ENCODE measurements around the gene ZC3HAV1. TPM values are rescaled to one million over a fixed set of nuclear protein-coding genes. Genes with fewer than 3 reads are reported as not detected.

The ZC3HAV1 gene
- total and polyA plus RNA-seq, 2 of the 13 experiments (the other 11 are each of a cell fraction or from before 2014, with no cell fraction given): 12.7 to 23.7 TPM

- Histone ChIP-seq H3K36me3 (replicated peaks in 1 of 2; ENCODE audit: control insufficient read depth in 1 of 2, insufficient read depth in 2 of 2, low read length in 2 of 2) (peaks cover 14 to 63% of the 10 kb centered on the region in 2 experiments), H3K79me2 (ENCODE audit: insufficient read depth, low read length) (peaks cover 5% of the 10 kb centered on the region), H2AFZ (ENCODE audit: low read length) (no peak overlapping the region), H3K4me2 (ENCODE audit: low read depth, low read length) (no peak overlapping the region), H3K27ac (ENCODE audit: extremely low read length, insufficient read depth, low read length) (no peak overlapping the region), H3K9ac (ENCODE audit: insufficient read depth, low read depth, low read length) (no peak overlapping the region), H4K20me1 (ENCODE audit: insufficient read depth, low read length) (0 out of 2 replicates have a peak, but pooled peaks cover 5% of the 10 kb centered on the region), H3K9me3 (ENCODE audit: low read length) (no peaks in the 10 kb centered on the region), H3K4me3 (replicated peaks in 1 of 3; ENCODE audit: insufficient read depth in 1 of 3, low read depth in 2 of 3, low read length in 3 of 3) (no peak overlapping the region), H3K27me3 (ENCODE audit: control insufficient read depth in 1 of 2, insufficient read depth in 2 of 2, low read length in 2 of 2) (no peaks in the 10 kb centered on the region), H3K4me1 (ENCODE audit: insufficient read depth, low read length) (peaks cover 18% of the 10 kb centered on the region)
- ChIA-PET POLR2A (no interaction called here), CTCF (ENCODE audit: low intra/inter-chr PET ratio, low total read pairs) (no interaction called here)
- WGBS (ENCODE audit: low lambda C conversion rate): 95% methylated on average over 3 of the region's 3 CpGs
- BruUV-seq (replicated peaks): no TSS peak
- ATAC-seq (no peak), FAIRE-seq (no peak), DNase-seq (ENCODE audit: low spot score) (no peak)
- intact Hi-C loops (cut with micrococcal nuclease; ENCODE audit: unreplicated experiment) (no loop called here), in situ Hi-C loops (cut with HindIII; ENCODE audit: extremely low pct_ligation_motif_present, low pct_unique_long_range_greater_than_20kb) (no loop called here)
- TF ChIP-seq KMT2B (CRISPR knock-in tag; IDR thresholded peaks at IDR 0.05) (no peak), ZKSCAN8 (CRISPR knock-in tag; IDR thresholded peaks at IDR 0.05; ENCODE audit: borderline replicate concordance) (no peak), ZNF280B (CRISPR knock-in tag; IDR thresholded peaks at IDR 0.05; ENCODE audit: borderline replicate concordance) (no peak), ZBTB49 (CRISPR knock-in tag; IDR thresholded peaks at IDR 0.05; ENCODE audit: borderline replicate concordance) (no peak), ZNF276 (CRISPR knock-in tag; IDR thresholded peaks at IDR 0.05; ENCODE audit: low read depth) (no peak), ZNF280D (CRISPR knock-in tag; IDR thresholded peaks at IDR 0.05) (no peak), DMTF1 (CRISPR knock-in tag; IDR thresholded peaks at IDR 0.05) (no peak), JUN (CRISPR knock-in tag; IDR thresholded peaks at IDR 0.05) (no peak)
These were observed 22.3 kb downstream of the ZC3HAV1 start for GRCh38 chr7:139087212-139087611.
